ENCODE measurements around the gene DSCAML1.

DSCAML1 gene

GRCh38 chr11:117719480-117719879 is 77.5 kb downstream of the DSCAML1 start:
- no peak for DNase-seq

DNA sequence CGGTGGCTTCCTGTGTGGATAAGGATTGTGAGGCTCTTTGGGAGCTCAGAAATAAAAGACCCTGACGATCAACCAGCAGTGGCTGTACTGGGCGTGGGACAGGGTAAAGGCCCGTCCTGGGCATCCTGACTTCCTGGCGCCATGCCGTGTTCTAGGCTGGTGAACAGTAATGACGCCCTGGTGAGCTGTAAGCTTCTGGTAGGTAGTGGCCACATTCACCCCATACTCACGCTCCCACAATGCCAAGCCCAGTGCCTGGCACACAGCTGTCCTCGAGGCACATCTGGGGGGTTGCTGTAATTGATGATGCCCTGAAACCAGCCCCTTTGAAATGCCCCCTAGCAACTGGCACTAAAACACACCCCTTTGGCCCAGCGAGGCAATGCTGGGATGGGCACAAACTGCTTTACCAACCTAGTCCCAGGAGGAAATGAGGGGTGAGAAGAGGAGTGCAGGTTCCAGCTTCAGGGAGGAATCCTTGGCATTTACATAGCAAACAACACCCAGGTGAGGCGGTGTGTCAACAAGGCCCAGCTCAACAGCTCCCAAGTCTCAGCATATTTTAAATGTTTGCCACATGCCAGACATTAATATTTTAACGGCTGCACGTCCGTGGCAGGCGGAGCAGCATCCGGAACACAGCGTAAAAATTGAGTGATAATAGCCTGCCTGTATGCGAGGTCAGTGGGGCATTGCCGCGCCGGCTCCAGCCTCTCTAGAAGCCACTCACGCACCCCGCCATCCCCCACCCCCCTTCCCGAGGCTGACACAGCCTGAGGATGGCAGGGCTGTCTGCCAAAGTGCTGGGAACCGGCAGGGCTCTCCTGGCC is 79.3 kb downstream of the DSCAML1 start:
- DNase-seq: no peak

DNA sequence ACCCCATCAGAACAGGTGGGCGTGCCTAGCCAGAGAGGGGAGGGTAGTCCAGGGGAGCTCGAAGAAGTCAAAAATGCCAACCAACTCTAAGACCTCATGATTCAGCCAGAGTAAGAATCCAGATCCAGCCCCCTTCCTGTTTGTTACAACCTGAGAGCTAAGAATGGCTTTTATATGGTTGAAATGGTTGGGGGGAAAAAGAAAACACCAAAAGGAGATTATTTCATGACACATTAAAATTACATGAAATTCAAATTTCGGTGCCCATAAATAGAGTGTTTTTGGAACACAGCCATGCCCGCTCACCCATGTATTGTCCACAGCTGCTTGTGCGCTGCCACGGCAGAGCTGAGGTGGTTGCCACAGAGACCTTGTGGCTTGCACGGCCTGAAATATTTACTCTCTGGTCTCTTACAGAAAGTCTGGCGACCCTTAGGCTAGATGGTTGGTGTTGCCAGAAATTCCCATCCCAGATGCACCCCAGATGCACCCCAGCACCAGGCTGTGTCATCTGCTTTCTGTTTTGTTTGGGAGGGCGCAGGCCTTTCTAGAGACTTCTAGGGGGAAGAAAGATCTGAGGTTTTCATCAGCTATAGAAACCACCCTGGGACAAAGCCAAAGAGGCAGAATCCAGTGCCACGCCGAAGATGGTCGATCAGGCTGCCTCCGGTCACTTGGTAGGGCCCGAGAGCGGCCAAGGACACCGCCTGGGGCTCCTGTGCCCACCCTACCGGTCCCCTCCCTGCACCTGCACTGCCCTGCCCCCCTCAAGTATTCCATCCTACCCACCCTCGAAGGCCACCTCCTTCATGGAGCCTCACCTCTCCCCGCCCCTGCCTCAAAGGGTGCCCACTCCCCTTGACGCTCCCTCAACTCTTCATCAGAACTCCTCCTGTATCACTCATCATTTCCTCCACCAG is 80.2 kb downstream of the DSCAML1 start:
- DNase-seq: no peak

DNA sequence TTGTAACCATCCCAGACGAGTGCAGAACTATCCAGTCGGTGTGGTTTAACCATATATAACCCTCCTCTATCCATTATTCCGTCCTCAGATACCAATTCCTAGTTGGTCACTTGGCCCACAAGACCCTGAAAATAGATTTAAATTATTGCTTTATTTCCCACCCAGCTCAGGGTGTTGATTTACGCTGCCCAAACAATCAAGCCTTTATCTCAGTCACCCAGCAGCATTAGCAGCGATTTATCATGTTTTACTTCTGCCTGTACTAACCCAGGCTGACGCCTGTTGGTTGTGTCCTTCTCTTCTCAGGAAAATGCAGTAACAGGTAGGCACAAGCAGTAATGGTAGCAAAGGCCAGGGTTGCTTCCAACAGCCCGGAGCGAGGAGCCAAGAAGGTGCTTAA is 81.2 kb downstream of the DSCAML1 start:
- no peak for DNase-seq

DNA sequence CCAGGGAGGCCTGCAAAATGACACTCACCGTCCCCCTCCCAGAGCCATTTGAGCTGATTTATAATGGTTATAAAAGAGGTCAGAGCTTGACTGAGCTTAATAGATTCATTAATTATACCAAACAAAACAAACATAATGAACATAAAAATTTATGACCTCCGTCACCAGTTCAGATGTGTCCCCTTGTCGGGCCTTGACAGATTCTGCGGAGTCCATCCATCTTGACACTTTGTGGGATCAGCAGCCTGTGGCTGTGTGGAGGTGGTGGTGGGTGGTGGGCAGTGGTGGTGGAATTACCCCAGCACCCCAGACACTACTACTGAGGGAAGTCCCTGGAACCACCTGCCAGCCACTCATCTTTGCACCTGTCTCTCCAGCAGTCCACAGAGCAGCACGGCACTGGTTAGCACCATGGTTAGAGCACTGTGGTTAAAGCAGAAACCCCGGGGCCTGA is 83.5 kb downstream of the DSCAML1 start:
- DNase-seq: no peak

GRCh38 chr11:117712530-117712929 is 84.5 kb downstream of the DSCAML1 start:
- no peak for DNase-seq

GRCh38 chr11:117711331-117711730 is 85.7 kb downstream of the DSCAML1 start:
- no peak for DNase-seq

DNA sequence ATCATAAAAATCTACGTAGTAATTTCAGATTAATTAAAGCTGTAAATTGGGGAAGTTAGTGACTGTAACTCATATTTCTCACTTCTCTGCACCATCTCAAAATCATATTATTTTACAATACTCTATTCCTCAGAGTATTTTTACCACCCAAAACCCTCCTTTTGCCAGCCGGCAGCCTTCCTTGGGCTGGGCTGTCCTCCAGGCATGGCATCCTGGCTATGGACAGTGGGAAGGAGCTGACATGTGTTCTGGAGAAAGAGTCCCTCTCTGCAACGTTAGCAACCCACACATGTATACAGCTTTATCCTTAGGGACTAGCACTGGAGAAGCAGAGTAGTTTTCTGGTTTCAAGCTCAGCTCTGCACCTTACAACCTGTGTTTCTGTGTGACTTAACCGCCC is 86.8 kb downstream of the DSCAML1 start:
- DNase-seq: no peak

GRCh38 chr11:117706322-117706814 is 90.6 kb downstream of the DSCAML1 start:
- no peak for DNase-seq

DNA sequence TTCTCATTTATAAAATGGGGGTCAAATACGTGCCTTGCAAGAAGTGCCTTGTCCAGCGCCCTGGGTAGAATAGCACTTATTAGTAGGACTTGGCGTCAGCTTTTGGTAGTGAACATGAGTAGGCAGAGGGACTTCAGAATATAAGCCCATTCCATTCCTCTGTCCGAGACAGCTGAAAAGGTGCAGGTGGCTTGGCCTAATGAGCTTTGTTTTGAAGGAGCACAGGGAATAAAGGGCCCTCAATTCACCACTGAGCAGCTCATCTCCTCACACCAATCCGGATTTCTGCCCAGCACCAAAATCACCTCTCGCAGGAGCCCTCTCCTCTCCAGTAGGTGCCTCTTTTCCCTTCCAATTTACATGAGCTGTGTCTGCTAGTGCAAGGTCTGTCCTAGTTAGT is 91.2 kb downstream of the DSCAML1 start:
- DNase-seq: no peak

GRCh38 chr11:117704395-117705100 is 92.5 kb downstream of the DSCAML1 start:
- DNase-seq: no peak

GRCh38 chr11:117702946-117703598 is 93.9 kb downstream of the DSCAML1 start:
- no peak for DNase-seq

DNA sequence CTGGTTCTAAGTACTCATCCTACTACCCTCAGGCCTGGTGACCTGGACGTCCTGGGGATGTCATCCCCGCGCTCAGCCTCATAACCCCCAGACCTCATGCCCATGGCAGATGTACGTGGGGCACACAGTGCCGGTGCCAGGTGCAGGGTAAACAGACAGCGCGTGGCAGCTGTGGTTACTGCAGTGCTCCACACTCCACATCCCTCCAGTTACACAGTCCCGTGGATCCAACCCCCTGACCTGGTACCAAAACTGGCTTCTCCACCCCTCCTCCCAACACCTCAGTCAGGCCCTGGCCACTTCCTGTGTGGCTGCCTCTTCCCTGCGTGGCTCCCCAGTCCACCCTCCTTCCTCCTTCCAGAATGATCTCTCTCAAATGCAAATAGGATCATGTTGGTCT is 95.2 kb downstream of the DSCAML1 start:
- no peak for DNase-seq

DNA sequence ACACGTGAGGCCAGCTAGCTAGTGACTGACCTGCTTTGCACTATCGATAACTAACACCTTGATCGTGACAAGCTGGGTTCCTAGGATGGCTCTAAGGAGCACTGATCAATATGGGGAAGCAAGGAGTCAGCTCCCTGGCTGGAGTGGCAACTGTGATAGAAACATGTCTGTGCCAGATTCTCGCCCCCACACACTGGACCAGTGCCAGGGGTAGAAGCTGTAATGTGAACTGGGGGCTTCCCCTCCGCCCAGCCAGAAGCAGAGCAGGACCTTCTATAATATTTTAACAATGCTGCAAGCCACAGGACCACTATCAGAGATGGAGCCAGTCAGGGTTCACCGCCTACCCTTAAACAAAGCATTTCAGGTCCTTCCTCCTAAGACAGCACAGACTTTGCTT is 96.5 kb downstream of the DSCAML1 start:
- no peak for DNase-seq

DNA sequence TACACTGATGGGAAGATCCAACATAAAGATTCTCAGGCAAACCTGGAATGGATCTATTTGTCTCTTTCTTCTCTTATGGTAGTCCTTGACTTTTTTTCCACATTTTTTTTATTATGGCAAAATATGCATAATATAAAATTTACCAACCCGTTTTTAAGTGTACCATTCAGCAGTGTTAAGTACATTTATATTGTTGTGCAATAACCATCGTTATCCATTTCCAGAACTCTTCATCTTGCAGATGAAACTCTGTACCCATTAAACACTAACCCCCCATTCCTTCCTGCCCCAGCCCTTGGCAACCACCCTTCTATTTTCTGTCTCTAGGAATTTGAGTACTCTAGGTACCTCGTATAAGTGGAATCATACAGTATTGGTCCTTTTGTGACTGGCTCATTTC is 99.7 kb downstream of the DSCAML1 start:
- DNase-seq: no peak

- DNase-seq: no peak
Observed at GRCh38 chr11:117696540-117696939, 100.5 kb downstream of the DSCAML1 start.

DNA sequence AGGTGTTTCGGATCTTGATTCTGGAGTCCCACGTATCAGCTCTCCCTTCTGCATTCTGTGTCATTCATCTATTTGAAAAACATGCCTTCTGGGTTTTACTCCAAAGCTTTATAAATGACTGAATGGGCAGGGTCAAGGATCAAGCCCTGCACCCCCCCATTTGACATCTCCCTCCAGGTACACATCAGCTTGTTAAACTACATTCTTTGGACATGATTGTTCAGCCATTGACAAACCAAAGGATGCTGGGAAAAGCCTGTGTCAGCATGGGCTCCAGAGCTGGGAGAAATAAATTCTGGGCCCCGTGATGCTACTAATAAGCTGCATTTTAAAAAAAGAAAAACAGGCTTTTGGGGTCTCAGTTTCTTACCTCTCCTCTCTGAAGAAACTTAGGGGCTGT is 103.7 kb downstream of the DSCAML1 start:
- DNase-seq: no peak

DNA sequence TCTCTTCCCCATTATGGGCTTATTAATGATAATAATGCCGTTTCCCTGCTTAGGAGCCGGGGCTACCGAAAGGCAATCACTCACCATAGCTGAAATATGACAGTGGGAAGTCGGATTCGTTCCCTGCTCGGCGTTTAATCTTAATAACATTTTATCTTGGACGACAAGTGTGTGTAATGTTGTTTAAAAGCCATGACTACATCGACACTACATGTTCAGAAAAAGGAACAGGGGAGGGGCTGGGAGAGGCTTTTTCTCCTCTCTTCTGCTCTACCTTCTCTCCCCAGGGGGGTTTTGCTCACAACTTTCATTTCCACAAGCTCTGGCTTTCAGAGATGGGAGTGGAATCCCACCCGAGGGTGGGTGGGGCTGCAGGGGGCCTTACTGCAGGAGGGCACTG is 105.5 kb downstream of the DSCAML1 start:
- DNase-seq: no peak

DNA sequence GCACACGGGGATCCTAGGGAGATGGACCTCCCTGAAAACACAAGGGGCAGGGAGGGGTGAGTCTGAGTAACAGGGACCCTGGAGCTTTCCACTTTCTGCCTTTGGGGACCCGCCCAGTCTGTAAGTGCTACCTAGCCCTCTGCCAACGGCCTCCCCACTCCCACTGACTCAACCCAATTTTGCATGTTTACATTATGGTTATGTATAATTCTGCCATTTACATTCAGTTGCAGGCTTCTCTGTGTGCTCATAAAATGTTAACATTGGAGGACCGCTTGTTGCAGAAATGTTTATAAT is 105.8 kb downstream of the DSCAML1 start:
- no peak for DNase-seq

GRCh38 chr11:117690484-117691217 is 106.4 kb downstream of the DSCAML1 start:
- no peak for DNase-seq

DNA sequence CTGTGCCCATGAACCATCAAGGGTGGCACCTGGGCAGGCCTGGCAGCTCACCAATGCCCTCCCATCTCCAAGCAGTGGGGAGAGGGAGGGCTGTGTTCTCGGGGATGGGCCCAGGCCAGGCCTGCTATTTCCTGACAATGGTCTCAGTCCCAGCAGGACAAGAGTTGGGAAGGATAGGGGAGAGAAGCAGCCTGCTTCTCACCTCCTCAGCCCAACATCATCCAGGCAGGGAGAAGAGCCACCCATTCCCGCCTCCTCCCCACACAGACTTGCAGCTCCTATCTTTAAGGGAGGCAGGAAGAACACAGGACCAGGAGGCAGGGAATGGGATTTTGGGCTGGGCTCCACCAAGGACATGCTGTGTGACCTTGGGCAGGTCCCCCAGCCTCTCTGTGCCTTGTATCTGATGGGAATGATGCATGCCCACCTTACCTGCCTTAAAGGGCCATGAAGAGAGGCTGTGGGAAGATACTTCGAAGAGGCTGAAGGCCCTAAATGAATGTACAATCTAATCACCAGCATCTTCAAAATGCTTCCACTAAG is 108.7 kb downstream of the DSCAML1 start:
- DNase-seq: no peak

- DNase-seq: no peak
Observed at GRCh38 chr11:117687776-117688175, 109.2 kb downstream of the DSCAML1 start.

Measured in CD4-positive, alpha-beta T cell treated with Interleukin-10 for 1 hour (primary cell).